A673 (cell line): ENCODE results near the gene RASSF6. TPM values are rescaled to one million over a fixed set of nuclear protein-coding genes. Genes with fewer than 3 reads are reported as not detected.

Experiments used
- BruUV-seq: library from RNA; stranded (reverse); fragments of 400-500 nt; replicated peaks from 2 replicates; lab custom pipeline; 2021; lab: Mats Ljungman, UMichigan
- CTCF ChIA-PET: fragments of 300-600 bp; sonication (Branson Sonifier 250); formaldehyde crosslinking; loops from one replicate; lab custom pipeline; 2022; ENCODE audit warnings: antibody characterized with exemption; lab: Charles Lee
- POLR2A ChIA-PET: fragments of 300-600 bp; sonication (Branson Sonifier 250); formaldehyde crosslinking; loops from one replicate; lab custom pipeline; 2022; ENCODE audit warnings: antibody characterized with exemption; ENCODE audit not compliant: low non-redundant PET; lab: Charles Lee
- DNase-seq: peaks from one replicate; pipeline ENCODE4 v3.0.0-alpha.2; 2015; ENCODE audit warnings: low spot score
- H3K27ac ChIP-seq: fragments of 200-600 bp; sonication (generic); 2 replicates; pipeline ENCODE4 v1.5.1; 2016; ENCODE audit warnings: mixed run types, low read depth, mild to moderate bottlenecking, mixed read lengths, antibody characterized with exemption, low read length; ENCODE audit not compliant: poor library complexity, severe bottlenecking
- H3K27me3 ChIP-seq: fragments of 200-600 bp; sonication (generic); replicated peaks from 2 replicates; pipeline ENCODE4 v1.6.1; 2017; ENCODE audit warnings: mixed run types, low read depth, mild to moderate bottlenecking, mixed read lengths, antibody characterized with exemption, low read length; ENCODE audit not compliant: insufficient read depth, poor library complexity
- H3K36me3 ChIP-seq: fragments of 200-600 bp; sonication (generic); 2 replicates; pipeline ENCODE4 v1.6.1; 2016; ENCODE audit warnings: mixed run types, mild to moderate bottlenecking, mixed read lengths, antibody characterized with exemption, low read length; ENCODE audit not compliant: insufficient read depth, poor library complexity, severe bottlenecking
- H3K4me1 ChIP-seq: fragments of 200-600 bp; sonication (generic); 2 replicates; pipeline ENCODE4 v1.6.1; 2017; ENCODE audit warnings: mixed run types, mild to moderate bottlenecking, mixed read lengths, antibody characterized with exemption, low read length; ENCODE audit not compliant: insufficient read depth, poor library complexity, severe bottlenecking
- H3K4me3 ChIP-seq: fragments of 200-600 bp; sonication (generic); 2 replicates; pipeline ENCODE4 v1.5.1; 2016; ENCODE audit warnings: low read depth, mixed run types, mild to moderate bottlenecking, mixed read lengths, low read length; ENCODE audit not compliant: poor library complexity, severe bottlenecking
- H3K9me3 ChIP-seq: fragments of 200-600 bp; sonication (generic); 2 replicates; pipeline ENCODE4 v1.6.1; 2016; ENCODE audit warnings: mixed run types, low read depth, mild to moderate bottlenecking, mixed read lengths, antibody characterized with exemption, low read length; ENCODE audit not compliant: poor library complexity, severe bottlenecking
- CTCF ChIP-seq: fragments of 300-800, 200-600 bp; sonication (generic); conservative IDR thresholded peaks from 2 replicates; pipeline ENCODE4 v1.5.1; 2017; ENCODE audit warnings: low read depth, mild to moderate bottlenecking, antibody characterized with exemption, low read length, moderate library complexity, mixed read lengths
- EZH2 ChIP-seq: fragments of 200-600 bp; sonication (generic); IDR thresholded peaks from 2 replicates; pipeline ENCODE4 v1.6.1; 2017; ENCODE audit warnings: borderline replicate concordance, low read depth, mild to moderate bottlenecking, mixed read lengths, antibody characterized with exemption, low read length; ENCODE audit not compliant: poor library complexity, severe bottlenecking
- intact Hi-C: fragments of 100-400 bp; cut with micrococcal nuclease; formaldehyde crosslinking; loops from one replicate; pipeline ENCODE4 v1.10.0; 2022; ENCODE audit not compliant: unreplicated experiment
- total RNA-seq: library from RNA; stranded (reverse); gene quantifications from 2 replicates; pipeline ENCODE4 v1.2.3, GENCODE V29; 2021

The RASSF6 gene
- total RNA-seq, 1 experiment from 2014 or later: not detected

- H3K27me3 ChIP-seq: no peaks in the 10 kb centered on the region
- BruUV-seq: no TSS peak
- TF ChIP-seq EZH2 (no peak), CTCF (no peak)
- ChIA-PET CTCF (no interaction called here), POLR2A (no interaction called here)
- H3K9me3 ChIP-seq: no peaks in the 10 kb centered on the region
- no peaks in the 10 kb centered on the region for H3K36me3 ChIP-seq
- H3K4me1 ChIP-seq: no peaks in the 10 kb centered on the region
- H3K4me3 ChIP-seq: no peak overlapping the region
- no peak for DNase-seq
- no peak overlapping the region for H3K27ac ChIP-seq
- intact Hi-C loops: no loop called here
These were observed 890 bp downstream of the RASSF6 start for GRCh38 chr4:73619346-73619745.

DNA sequence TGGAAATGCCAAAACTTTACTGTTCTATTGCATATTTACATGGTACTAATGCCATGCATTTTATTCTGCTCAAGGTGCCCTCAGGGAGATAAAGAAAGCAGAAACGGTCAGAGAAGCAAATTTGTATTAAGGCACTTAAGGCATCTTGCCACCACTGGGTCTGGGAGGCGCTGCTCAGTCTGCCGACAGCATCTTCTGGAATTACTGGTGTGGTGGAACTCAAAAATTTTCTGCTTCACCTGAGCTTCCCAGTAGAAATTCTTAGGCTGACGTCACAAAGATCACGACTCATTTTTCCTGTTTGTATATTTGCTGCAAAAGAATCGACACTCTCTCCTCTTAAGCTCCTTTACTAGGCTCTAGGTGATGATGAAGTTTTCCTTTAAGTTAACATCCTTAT is 3.0 kb downstream of the RASSF6 start:
- no TSS peak for BruUV-seq

DNA sequence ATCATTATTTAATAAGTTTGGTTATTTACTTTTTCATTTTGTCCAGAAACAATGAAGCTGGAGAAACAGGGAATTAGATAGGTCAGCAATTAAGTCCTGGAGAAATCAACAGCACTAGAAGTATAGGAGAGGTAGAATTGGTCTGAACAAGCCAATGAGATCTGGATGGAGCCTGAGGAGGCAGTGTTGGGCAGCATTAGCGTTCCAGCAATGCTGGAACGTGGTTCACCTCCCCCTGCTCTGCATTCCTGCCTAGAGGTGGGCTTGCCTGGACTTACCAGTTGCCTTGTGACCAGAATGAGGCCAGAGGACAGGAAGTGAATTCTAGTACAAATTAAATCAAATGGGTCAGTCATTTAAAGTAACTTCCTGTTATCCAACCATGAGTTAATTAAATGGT is 4.6 kb downstream of the RASSF6 start:
- no peak for TF ChIP-seq CTCF
- no peak for TF ChIP-seq EZH2
- DNase-seq: no peak
- ChIA-PET POLR2A (no interaction called here), CTCF (no interaction called here)
- Histone ChIP-seq H3K4me3 (no peak overlapping the region), H3K36me3 (no peaks in the 10 kb centered on the region), H3K4me1 (no peaks in the 10 kb centered on the region), H3K9me3 (no peaks in the 10 kb centered on the region), H3K27ac (no peak overlapping the region), H3K27me3 (no peaks in the 10 kb centered on the region)
- BruUV-seq: no TSS peak
- intact Hi-C loops: no loop called here

More for the DNA sequence above, 3.0 kb downstream of the RASSF6 start:
- H3K9me3 ChIP-seq: no peaks in the 10 kb centered on the region
- H3K27me3 ChIP-seq: no peaks in the 10 kb centered on the region
- no peak for TF ChIP-seq EZH2
- TF ChIP-seq CTCF: no peak
- intact Hi-C loops: no loop called here
- ChIA-PET CTCF (no interaction called here), POLR2A (no interaction called here)
- H3K4me1 ChIP-seq: no peaks in the 10 kb centered on the region
- DNase-seq: no peak
- no peak overlapping the region for H3K27ac ChIP-seq
- no peaks in the 10 kb centered on the region for H3K36me3 ChIP-seq
- no peak overlapping the region for H3K4me3 ChIP-seq
